RKO (cell line): ENCODE measurements around the gene MYLK4.
A peak's percentile ranks its signal among the peaks of the same experiment; 100 is the strongest.
"Not testable (repeated sequence)": the region's sequence is repeated elsewhere in the genome, so short reads cannot be mapped to it uniquely, and the experiment has no call there.

Experiments used
- DNase-seq: peaks from one replicate; pipeline ENCODE4 v3.0.0-alpha.2; 2016; ENCODE audit warnings: low spot score

Gene MYLK4

DNA sequence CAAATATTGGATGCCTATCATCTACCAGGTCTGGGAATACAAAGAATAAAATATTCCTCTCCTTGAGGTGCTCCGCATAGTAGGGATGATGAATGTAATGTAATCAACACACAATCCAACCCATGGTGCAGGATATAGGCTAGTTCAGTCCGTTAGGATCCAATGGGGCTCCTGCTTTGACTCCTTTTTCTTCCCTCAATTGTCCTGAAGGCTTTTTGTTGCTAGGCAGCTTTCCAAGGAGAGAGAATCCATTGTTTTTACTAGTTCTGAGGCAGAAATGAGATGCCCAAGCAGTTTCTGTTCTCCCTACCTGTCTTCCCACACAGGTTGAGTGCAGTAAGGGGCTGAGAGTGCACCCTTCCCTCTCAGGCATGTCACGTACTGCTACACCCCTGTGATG is 26.5 kb upstream of the MYLK4 start:
- DNase-seq: no peak

DNA sequence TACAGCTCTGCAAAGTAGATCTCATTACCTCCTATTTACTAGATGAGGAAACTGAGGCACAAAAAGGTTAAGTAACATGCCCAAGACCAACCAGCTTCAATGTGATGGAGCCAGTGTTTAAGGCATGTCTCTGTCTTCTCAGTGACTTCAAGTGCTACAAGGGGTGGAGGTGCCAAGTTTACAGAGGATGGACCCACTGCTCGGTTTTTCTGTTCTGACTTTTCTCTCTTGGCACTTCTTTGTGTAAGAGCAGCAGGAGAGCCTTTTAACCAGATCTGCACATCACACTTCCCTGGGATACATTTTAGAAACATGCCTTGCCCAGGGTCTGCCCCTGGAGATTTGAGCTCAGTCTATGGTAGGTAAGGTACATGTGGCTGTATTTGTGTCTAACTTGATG is 24.3 kb upstream of the MYLK4 start:
- no peak for DNase-seq

DNA sequence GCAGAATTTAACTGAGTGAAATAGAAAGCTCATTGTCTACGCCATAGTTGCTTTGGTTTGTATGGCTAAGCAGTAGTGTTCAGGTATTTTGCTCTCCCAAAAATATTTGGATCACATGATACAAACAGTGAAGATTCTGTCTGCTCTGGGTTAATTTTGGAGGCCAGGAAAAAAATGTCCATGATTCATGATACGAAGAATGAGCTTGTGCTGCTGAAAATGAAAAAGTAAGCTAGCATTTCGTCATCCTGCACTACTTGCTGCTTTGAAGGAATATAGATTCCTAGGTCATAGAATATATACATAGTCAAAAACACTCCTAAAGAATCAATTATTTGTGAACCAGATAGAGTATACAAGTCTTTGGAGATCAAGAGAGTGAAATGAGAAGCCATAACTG is 22.7 kb upstream of the MYLK4 start:
- no peak for DNase-seq

DNA sequence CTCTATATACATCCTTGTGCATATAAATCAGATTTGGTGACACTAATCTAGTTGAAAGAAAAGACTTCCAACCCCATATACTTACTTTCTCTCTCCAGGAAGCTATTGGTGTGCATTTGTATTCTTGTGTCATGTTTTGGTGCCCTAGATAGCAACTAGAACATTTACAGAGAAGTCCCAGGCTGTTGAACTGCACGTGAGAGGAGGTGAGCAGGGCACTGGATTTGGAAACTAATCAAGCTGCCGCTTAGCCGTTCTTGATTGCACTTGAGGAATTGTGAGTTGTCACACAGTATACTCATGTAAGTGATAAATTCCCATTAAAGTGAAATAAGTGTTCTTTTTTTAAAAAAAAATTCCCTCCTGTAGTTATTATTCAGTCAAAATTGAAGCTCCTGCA is 22.1 kb upstream of the MYLK4 start:
- no peak for DNase-seq

DNA sequence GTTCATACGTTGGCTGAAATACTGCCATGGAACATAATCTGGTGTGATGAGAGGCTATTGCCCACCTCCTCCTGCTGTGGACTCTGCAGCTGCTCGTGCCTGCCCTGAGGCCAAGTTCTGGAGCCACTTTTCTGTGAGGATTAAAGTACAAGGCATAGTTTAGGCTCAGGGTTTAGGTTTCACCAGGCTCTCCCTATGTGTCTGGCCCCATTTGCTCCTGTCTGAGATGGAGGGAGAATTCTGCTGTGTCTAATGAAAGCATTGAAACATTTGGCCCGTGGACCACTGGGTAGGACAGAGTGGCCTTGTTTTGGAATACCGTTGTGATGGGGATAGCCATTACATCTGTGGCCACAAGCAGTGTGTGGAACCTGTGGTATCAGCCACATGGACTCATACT is 20.4 kb upstream of the MYLK4 start:
- DNase-seq: no peak

DNA sequence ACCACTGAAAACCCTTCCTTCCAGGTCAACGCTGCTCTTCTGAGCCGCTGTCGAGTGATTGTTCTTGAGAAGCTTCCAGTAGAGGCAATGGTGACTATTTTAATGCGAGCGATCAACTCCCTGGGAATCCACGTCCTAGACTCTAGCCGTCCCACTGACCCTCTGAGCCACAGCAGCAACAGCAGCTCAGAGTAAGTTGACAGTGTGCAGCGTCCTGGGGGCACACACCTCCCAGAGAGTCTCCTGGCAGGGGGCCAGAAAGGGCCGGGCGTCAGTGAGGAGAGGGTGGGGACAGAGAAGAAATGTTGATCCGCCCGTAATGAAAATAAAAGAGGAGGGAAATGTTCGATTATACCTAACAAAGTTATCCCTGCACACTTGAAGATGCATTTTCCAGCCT is 19.4 kb upstream of the MYLK4 start:
- no peak for DNase-seq

DNA sequence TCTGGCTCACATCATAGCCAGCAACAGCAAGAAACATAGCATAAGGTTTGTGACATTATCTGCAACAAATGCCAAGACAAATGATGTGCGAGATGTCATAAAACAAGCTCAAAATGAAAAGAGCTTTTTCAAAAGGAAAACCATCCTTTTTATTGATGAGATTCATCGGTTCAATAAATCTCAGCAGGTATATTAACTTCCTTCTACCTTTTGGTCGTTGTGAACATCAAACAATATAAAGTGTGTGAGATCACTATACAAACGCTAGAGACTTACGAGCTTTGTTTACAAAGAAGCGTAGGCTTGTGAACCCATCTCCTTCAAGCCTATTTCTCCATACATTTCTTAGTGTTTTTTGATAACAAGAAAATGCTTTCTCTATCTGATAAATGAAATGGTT is 18.0 kb upstream of the MYLK4 start:
- no peak for DNase-seq

DNA sequence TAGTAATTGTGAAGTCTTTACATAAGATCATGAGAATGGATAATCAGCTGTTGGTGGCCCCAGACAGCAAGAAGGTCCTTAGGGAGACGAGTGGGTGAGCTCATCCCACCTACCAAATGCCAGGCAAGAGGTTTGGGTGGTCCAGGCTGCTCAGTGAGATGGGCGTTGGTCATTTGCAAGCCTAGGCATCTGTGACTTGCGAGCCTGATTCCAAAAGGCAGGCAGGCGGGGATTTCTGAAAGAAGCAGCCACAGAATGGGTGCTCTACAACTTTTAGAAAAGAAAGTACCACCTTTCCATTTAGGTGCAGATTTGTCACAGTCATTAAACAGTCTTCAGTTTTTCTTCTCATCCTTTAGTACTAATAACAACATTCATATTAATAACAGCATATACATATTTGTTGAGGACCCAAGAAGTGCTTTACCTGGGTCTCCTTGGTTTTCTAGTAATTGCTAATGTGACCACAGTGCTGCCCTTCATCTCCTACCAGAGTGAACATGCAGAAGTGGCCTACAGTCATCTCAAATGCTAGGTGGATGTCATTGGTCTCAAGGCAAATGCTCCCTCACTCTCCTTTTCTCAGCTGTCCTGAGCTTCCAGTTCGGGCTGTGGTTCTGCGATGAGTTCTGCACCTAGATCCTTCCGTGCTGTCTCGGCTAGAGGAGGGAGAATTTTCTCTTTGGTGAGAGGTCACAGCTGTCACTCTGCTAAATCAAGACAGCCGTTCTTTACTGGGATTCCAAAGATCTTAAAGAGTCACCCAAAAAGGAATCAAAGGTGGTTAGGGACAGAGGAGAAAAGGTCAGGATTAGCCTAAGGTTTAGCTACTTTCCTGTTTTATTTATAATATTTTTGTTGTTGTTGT is 17.2 kb upstream of the MYLK4 start:
- DNase-seq: peak; percentile 21

DNA sequence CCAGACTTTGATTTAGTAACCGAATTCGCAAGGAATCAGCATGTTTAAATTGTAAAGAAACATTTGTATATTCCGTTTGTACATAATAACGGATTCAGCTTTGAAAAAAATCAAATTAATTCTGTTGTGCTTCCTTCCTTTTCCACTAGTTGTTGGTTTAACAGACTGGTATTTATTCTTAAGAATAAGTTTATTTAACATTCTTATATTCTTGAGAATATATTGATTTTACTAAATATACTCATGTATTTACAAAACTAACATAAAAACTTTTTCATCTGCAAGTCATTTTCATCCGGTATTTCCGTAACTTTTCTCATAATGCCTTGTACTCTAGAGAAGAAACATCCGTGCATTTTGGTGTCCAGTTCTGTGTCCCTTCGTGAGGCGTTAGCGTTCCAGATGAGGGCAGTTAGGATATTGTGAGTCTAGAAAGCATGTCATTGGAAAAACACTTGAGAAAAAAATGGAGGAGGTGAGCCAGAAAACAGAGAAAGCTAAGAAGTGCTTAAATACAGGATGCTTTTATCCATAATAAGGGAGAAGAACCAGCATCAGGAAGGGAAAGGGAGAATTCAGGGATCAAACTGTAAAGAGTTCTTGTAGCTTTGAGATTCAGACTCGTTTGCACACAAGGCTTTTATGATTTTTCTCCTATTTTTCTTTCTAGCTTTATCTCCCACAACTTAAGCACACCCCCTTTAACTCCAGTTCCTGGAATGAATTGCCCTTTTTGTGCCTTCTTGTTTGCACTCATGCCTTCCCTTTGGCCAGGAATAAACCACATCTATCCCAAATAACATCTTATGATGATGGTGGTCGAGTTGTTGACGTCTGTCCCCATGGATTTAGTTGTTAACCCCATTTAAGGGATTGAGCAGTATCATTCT is 16.3 kb upstream of the MYLK4 start:
- DNase-seq: peak; percentile 61

DNA sequence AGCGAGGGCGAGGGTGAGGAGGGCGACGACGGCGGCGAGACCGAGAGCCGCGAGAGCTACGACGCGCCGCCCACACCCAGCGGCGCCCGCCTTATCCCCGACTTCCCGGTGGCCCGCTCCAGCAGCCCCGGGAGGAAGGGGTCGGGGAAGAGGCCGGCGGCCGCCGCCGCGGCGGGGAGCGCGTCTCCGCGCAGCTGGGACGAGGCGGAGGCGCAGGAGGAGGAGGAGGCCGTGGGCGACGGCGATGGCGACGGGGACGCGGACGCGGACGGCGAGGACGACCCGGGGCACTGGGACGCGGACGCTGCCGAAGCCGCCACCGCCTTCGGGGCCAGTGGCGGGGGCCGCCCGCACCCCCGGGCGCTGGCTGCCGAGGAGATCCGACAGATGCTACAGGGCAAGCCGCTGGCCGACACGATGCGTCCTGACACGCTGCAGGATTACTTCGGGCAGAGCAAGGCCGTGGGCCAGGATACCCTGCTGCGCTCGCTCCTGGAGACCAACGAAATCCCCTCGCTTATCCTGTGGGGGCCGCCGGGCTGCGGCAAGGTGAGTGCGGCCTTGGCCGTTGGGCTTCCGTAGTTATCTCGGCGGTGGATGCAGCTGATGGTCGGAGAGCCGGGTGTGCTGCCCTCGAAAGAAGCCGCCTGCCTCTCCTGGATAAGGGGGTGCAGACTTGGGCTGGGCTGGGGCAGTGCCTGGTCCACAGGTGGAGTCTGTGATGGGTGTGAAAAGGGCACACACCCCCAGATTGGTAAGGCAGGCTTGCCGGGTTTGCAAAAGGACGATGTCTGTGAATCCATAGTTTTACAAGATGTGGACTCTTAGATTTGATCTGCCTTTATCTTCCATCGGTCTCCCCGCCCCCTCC is 15.4 kb upstream of the MYLK4 start:
- DNase-seq: peak; percentile 50

DNA sequence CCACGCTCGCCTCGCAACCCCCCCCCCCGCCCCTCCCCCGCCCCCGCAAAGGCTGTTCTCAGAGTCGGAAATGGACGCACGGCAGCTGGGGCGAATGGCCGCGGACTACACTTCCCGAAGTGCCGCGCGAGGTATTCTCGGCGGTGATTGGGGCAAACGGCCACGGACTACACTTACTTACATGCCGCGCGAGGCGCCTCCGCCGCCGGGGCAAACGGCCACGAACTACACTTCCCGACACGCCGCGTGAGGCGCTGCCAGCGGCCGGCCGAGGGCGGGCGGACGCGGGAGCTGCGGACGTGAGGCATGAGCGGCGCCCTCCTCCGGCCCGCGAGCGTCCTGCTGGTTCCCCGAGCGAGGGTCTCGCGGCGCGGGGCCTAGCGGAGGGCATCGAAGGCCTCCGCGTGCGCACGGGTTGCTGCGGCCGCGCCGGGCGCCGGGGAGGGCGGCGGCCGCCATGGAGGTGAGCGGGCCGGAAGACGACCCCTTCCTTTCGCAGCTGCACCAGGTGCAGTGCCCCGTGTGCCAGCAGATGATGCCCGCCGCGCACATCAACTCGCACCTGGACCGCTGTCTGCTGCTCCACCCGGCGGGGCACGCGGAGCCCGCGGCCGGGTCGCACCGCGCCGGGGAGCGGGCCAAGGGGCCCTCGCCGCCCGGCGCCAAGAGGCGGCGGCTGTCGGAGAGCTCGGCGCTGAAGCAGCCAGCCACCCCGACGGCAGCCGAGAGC is 14.6 kb upstream of the MYLK4 start, which contains the start of gene WRNIP1:
Gene WRNIP1 (plus strand): TSS at position 228 of the 730 bp plus-strand sequence. CDS start 230 bp downstream, at position 458.
- peak; percentile 99 for DNase-seq

DNA sequence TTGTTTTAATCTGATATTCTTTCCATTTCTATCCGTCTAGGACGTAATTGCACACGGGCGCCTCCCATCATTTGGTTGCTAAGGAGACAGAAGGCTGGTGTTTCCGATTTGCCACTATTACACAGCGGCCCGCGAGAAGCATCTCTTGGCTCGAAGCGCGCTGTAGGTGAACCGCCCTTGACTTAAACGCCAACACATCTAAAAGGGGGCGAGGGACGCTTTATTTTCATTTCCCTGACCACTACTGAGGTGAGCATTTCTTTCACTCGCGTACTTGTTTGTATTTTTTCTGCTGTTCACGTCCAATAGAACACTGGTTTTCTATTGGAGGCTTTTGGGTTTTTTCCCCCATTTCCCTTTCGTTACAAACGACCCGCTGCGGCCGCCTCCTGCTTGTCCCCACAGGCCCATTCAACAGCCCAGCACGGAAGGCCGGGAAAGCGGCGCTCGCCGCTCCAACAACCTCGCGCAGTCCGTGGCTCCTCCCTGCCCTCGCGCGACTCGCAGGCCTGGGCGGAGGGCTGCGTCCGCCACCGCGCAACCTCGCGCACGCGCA is 14.0 kb upstream of the MYLK4 start:
- DNase-seq: peak; percentile 75

DNA sequence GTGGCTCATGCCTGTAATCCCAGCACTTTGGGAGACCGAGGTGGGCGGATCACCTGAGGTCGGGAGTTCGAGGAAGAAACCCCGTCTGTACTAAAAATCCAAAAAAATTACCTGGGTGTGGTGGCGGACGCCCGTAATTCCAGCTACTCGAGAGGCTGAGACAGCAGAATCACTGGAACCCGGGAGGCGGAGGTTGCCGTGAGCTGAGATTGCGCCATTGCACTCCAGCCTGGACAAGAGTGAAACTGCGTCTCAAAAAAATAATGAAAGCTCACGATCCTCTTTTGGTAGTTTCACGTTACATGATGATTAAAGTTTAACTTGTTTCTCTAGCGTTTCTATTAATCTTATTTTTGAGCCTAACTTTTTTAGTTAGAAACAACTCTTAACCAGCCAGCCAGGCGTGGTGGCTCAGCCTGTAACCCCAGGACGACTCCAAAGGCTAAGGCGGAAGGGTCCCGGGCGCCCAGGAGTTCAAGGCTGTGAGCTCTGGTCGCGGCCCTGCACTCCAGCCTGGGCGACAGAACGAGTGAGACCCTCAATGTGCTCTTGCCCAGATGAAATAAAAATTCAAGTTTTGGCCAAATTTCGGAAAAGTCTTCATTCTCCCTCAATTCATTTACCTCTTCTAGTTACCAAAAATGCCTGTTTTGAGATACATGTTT is 13.3 kb upstream of the MYLK4 start:
- DNase-seq: no peak

DNA sequence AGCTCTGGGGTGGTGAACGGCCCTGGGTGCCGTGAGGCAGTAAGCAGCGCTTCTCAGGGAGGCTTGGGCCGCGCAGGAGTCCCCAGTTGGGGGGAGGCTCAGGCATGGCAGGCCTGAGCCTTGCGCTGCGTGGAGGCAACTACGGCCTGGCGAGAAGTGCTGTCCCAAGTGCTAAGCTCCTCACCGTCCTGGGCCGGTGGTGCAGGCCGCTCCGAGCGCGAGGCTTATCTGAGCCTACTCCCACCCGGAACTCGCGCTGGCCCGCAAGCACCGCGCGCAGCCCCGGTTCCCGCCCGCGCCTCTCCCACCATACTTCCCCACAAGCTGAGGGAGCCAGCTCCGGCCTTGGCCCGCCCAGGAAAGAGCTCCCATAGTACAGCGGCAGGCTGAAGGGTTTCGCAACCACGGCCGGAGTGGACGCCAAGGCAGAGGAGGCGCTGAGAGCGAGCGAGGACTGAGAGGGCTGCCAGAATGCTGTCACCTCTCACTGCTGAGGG is 12.7 kb upstream of the MYLK4 start:
- DNase-seq: no peak

DNA sequence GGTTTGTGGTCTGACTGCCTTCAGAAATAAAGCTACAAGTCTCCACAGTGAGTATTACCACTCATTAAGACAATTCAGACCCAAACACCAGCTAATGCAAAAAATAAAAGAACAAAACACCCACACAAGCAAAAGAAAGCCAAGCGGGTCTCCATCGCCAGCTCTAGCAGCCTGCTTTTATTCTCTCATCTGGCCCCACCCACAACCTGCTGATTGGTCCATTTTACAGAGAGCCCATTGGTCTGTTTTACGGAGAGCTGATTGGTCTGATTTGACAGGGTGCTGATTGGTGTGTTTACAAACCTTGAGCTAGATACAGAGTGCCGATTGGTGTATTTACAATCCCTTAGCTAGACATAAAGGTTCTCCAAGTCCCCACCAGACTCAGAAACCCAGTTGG is 12.1 kb upstream of the MYLK4 start:
- not testable (repeated sequence) for DNase-seq

DNA sequence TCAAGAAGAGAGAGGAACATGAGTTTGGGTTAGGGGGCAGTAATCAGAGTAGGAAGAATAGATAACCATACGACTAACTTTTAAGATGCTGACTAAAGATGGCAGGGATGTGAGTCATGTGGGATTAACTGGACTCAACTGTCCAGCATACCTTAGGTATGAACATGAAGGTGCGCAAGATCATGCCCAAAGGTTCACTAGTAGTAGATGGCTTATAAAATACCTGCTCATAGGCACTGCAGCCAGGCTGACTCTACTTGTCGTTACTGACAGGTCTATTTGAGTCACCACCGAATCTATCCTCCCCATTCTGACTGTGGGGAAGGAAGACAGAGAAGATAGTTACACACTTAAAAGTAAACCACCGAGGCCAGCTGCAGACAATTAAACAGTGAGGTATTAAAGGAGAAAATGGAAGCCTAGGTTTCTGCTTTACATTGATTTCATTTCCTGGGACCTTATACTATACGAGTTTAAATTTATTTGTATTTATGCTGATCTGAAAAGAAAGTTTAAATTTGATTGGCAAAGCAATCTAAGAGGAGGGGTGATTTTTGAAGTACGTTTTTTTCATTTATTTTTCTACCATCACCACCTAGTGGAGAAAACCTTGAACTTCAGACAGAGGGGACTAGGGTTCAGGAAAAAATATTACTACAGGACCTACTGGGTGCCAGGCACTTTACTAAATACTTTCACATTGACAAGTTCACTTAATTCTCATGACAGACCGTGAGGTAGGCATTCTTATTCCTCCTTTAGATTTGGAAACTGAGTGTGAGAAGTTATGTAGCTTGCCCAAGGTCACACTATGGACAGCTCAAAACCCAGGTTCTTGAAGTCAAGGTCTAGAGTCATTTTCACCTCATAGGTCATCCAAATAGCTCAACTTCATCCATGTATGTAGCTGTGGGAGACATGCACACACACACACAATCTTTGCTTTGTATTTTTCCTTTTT is 10.4 kb upstream of the MYLK4 start:
- DNase-seq: peak; percentile 14

DNA sequence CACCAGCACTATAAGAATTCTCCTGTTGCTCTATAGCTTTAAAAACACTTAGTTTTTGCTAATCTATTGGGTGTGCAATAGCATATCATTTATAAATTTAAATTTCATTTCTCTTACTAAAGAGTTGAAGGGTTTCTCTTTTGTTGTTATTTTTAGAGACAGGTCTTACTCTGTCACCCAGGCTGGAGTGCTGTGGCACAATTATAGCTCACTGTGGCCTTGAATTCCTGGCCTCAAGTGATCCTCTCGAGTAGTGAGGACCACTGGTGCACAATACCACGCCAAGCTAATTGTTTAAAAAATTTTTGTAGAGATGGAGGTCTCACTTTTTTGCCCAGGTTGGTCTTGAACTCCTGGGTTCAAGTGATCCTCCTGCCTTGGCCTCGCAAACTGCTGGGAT is 8.3 kb upstream of the MYLK4 start:
- DNase-seq: no peak

DNA sequence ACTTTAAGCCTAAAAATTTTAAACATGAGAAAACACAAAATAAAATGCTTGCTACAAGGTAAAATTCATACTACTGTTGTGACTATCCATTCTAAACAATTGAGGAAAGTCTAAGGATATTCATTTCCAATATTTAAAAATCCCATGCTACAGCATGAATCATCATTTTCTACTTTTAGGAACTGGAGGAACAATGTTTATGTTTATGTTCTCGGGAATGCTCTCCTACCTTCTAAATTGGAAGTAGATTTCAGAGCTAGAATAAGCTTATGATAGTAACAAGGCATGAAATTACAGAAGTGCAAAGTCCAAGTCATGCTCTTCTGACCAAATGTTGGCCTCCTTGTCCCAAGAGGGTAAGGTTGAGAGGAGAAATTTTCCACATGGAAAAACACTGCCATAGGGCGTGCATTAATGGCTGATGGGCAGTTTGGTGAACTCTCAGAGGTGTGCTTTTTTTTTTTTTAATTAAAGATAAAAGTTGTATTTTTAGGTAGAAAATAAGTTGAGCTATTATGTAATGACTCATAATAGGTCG is 6.0 kb upstream of the MYLK4 start:
- no peak for DNase-seq

DNA sequence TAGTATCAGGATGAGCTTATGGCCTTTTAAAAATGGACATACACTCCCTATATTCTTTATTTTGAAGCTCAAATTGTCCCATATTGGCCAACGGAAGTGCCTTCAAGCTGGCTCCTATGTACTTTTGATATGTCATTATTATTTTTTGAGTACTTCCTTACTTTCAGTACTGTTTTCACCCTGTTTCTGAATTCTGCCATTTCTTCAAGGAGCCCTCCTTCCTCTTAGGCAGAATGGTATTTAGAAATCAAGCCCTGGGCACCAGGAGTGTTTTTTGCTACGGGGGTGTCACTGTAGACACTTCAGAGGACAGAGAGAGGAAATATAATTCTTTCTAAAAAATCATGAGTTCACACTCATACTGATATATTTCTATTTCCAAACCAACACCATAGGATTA is 5.5 kb upstream of the MYLK4 start:
- no peak for DNase-seq
